ENCODE data around the gene CHD9.

CHD9 gene

DNA sequence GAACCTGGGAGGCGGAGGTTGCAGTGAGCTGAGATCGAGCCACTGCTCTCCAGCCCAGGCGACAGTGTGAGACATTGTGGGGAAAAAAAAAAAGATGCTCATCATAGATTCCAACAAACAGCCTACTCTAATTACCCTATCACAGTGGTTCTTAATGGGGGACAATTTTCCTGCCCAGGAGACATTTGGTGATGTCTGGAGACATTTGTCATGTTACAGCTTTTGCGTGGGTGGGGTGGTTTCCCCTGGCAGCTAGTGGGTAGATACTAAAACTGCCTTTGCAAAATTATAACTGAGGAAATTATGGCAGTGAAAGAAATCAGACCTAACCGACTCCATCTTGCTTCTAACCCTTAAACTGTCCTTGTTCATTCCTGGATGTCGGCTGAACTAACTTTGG is 287.0 kb downstream of the CHD9 start:
- no peak for ATAC-seq

DNA sequence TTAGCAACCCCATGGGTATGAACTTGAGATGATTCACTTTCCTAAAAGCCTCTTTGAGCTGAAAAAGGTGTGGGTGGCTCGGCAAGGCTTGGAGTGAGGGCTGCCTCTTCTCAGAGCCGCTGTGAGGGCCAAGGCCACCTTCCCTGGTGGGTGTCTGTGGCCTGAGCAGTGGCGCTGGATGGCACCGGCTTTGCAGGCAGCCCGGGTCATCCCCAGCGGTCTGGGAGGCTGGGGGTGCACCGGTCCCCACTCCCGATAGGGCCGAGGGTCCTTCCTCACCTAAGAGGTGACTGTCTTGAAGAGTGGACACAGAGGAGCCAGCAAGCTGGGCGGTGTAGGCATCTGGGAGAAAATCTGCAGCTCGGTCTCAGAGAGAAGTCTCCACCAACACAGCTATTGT is 300.3 kb downstream of the CHD9 start:
- TF ChIP-seq RARB (CRISPR knock-in tag; IDR thresholded peaks at IDR 0.05) (no peak), BACH2 (CRISPR knock-in tag; IDR thresholded peaks at IDR 0.05; ENCODE audit: borderline replicate concordance) (no peak), GLIS3 (CRISPR knock-in tag; IDR thresholded peaks at IDR 0.05) (no peak), TCF4 (CRISPR knock-in tag; IDR thresholded peaks at IDR 0.05; ENCODE audit: borderline replicate concordance) (no peak), ZNF70 (CRISPR knock-in tag; IDR thresholded peaks at IDR 0.05) (no peak), ZC3H10 (CRISPR knock-in tag; IDR thresholded peaks at IDR 0.05) (no peak), PPARA (CRISPR knock-in tag; IDR thresholded peaks at IDR 0.05; ENCODE audit: borderline replicate concordance) (no peak), SNAI2 (CRISPR knock-in tag; IDR thresholded peaks at IDR 0.05) (no peak), ISL1 (CRISPR knock-in tag; IDR thresholded peaks at IDR 0.05) (no peak), ARNTL (CRISPR knock-in tag; IDR thresholded peaks at IDR 0.05; ENCODE audit: borderline replicate concordance, low read depth) (no peak), TOX (CRISPR knock-in tag; IDR thresholded peaks at IDR 0.05; ENCODE audit: borderline replicate concordance) (no peak), ZNF8 (CRISPR knock-in tag; IDR thresholded peaks at IDR 0.05) (no peak), ESRRG (CRISPR knock-in tag; IDR thresholded peaks at IDR 0.05) (no peak), CSDC2 (CRISPR knock-in tag; IDR thresholded peaks at IDR 0.05) (no peak)
- TF ChIP-seq, protein P1, sequence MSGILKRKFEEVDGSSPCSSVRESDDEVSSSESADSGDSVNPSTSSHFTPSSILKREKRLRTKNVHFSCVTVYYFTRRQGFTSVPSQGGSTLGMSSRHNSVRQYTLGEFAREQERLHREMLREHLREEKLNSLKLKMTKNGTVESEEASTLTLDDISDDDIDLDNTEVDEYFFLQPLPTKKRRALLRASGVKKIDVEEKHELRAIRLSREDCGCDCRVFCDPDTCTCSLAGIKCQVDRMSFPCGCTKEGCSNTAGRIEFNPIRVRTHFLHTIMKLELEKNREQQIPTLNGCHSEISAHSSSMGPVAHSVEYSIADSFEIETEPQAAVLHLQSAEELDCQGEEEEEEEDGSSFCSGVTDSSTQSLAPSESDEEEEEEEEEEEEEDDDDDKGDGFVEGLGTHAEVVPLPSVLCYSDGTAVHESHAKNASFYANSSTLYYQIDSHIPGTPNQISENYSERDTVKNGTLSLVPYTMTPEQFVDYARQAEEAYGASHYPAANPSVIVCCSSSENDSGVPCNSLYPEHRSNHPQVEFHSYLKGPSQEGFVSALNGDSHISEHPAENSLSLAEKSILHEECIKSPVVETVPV (CRISPR knock-in tag; IDR thresholded peaks at IDR 0.05) = no peak
- TF ChIP-seq, protein P2, sequence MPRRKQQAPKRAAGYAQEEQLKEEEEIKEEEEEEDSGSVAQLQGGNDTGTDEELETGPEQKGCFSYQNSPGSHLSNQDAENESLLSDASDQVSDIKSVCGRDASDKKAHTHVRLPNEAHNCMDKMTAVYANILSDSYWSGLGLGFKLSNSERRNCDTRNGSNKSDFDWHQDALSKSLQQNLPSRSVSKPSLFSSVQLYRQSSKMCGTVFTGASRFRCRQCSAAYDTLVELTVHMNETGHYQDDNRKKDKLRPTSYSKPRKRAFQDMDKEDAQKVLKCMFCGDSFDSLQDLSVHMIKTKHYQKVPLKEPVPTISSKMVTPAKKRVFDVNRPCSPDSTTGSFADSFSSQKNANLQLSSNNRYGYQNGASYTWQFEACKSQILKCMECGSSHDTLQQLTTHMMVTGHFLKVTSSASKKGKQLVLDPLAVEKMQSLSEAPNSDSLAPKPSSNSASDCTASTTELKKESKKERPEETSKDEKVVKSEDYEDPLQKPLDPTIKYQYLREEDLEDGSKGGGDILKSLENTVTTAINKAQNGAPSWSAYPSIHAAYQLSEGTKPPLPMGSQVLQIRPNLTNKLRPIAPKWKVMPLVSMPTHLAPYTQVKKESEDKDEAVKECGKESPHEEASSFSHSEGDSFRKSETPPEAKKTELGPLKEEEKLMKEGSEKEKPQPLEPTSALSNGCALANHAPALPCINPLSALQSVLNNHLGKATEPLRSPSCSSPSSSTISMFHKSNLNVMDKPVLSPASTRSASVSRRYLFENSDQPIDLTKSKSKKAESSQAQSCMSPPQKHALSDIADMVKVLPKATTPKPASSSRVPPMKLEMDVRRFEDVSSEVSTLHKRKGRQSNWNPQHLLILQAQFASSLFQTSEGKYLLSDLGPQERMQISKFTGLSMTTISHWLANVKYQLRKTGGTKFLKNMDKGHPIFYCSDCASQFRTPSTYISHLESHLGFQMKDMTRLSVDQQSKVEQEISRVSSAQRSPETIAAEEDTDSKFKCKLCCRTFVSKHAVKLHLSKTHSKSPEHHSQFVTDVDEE (CRISPR knock-in tag; IDR thresholded peaks at IDR 0.05) = no peak
- ATAC-seq = no peak

More for the DNA sequence above, 287.0 kb downstream of the CHD9 start:
- TF ChIP-seq, protein P3, sequence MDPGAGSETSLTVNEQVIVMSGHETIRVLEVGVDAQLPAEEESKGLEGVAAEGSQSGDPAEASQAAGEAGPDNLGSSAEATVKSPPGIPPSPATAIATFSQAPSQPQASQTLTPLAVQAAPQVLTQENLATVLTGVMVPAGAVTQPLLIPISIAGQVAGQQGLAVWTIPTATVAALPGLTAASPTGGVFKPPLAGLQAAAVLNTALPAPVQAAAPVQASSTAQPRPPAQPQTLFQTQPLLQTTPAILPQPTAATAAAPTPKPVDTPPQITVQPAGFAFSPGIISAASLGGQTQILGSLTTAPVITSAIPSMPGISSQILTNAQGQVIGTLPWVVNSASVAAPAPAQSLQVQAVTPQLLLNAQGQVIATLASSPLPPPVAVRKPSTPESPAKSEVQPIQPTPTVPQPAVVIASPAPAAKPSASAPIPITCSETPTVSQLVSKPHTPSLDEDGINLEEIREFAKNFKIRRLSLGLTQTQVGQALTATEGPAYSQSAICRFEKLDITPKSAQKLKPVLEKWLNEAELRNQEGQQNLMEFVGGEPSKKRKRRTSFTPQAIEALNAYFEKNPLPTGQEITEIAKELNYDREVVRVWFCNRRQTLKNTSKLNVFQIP (CRISPR knock-in tag; IDR thresholded peaks at IDR 0.05; ENCODE audit: borderline replicate concordance, low read depth) = no peak
- TF ChIP-seq BACH2 (CRISPR knock-in tag; IDR thresholded peaks at IDR 0.05; ENCODE audit: borderline replicate concordance) = no peak
- TF ChIP-seq, protein P4, sequence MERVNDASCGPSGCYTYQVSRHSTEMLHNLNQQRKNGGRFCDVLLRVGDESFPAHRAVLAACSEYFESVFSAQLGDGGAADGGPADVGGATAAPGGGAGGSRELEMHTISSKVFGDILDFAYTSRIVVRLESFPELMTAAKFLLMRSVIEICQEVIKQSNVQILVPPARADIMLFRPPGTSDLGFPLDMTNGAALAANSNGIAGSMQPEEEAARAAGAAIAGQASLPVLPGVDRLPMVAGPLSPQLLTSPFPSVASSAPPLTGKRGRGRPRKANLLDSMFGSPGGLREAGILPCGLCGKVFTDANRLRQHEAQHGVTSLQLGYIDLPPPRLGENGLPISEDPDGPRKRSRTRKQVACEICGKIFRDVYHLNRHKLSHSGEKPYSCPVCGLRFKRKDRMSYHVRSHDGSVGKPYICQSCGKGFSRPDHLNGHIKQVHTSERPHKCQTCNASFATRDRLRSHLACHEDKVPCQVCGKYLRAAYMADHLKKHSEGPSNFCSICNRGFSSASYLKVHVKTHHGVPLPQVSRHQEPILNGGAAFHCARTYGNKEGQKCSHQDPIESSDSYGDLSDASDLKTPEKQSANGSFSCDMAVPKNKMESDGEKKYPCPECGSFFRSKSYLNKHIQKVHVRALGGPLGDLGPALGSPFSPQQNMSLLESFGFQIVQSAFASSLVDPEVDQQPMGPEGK (CRISPR knock-in tag; IDR thresholded peaks at IDR 0.05; ENCODE audit: borderline replicate concordance) = no peak
- TF ChIP-seq ARNTL (CRISPR knock-in tag; IDR thresholded peaks at IDR 0.05; ENCODE audit: borderline replicate concordance, low read depth) = no peak
- no peak for TF ChIP-seq ESRRG (CRISPR knock-in tag; IDR thresholded peaks at IDR 0.05)
- no peak for TF ChIP-seq TOX (CRISPR knock-in tag; IDR thresholded peaks at IDR 0.05; ENCODE audit: borderline replicate concordance)
- no peak for TF ChIP-seq RARB (CRISPR knock-in tag; IDR thresholded peaks at IDR 0.05)
- TF ChIP-seq ZNF70 (CRISPR knock-in tag; IDR thresholded peaks at IDR 0.05) = no peak

DNA sequence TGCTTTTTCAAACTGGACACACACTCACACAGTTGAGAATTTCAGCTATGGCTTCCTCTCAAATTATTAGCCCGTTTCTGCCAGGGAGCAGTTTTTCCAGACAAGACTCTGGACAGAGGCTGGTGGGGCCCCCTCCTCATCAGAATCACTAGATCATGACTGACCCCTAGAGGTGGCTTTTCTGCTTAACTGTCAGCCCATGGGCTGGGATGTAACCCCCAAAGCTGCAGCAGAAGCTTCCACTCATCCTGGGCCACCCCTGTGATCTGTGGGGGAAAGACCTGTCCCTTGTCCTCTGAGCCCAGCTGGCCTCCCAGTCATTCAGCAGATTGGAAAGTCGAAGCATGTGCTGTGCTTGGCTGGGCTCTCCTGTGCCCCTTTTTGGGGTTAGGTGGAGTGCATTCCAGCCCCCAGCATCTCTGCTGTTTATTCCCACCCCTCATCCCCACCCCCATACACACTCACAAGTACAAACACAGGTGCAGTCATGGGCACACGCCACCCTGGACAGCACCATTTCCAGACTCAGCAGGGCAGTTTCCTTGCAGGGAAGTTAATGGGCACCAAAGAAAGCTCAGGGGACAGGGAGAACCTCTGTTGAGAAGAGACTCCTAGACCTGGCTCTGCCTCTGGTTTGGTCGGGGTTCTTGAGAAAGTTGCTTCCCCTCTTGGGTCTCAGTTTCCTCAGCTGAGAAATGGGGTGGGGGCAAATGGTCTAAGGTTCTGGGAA is 301.9 kb downstream of the CHD9 start:
- no peak for ATAC-seq
- TF ChIP-seq ISL1 (CRISPR knock-in tag; IDR thresholded peaks at IDR 0.05) = no peak
- TF ChIP-seq OSR1 (CRISPR knock-in tag; IDR thresholded peaks at IDR 0.05) = no peak
- no peak for TF ChIP-seq ZC3H10 (CRISPR knock-in tag; IDR thresholded peaks at IDR 0.05)
- no peak for TF ChIP-seq ESRRG (CRISPR knock-in tag; IDR thresholded peaks at IDR 0.05)
- TF ChIP-seq ARNTL (CRISPR knock-in tag; IDR thresholded peaks at IDR 0.05; ENCODE audit: borderline replicate concordance, low read depth) = no peak
- TF ChIP-seq RARB (CRISPR knock-in tag; IDR thresholded peaks at IDR 0.05) = no peak
- TF ChIP-seq ZNF565 (CRISPR knock-in tag; conservative IDR thresholded peaks at IDR 0.05; ENCODE audit: low read depth) = no peak
- no peak for TF ChIP-seq ZFP3 (CRISPR knock-in tag; IDR thresholded peaks at IDR 0.05)
- TF ChIP-seq CSDC2 (CRISPR knock-in tag; IDR thresholded peaks at IDR 0.05) = no peak
- no peak for TF ChIP-seq PPARA (CRISPR knock-in tag; IDR thresholded peaks at IDR 0.05; ENCODE audit: borderline replicate concordance)
- TF ChIP-seq TCF4 (CRISPR knock-in tag; IDR thresholded peaks at IDR 0.05; ENCODE audit: borderline replicate concordance) = no peak
- TF ChIP-seq ZNF70 (CRISPR knock-in tag; IDR thresholded peaks at IDR 0.05) = no peak
- TF ChIP-seq, protein P1 (CRISPR knock-in tag; IDR thresholded peaks at IDR 0.05) = no peak
- TF ChIP-seq, protein P5, sequence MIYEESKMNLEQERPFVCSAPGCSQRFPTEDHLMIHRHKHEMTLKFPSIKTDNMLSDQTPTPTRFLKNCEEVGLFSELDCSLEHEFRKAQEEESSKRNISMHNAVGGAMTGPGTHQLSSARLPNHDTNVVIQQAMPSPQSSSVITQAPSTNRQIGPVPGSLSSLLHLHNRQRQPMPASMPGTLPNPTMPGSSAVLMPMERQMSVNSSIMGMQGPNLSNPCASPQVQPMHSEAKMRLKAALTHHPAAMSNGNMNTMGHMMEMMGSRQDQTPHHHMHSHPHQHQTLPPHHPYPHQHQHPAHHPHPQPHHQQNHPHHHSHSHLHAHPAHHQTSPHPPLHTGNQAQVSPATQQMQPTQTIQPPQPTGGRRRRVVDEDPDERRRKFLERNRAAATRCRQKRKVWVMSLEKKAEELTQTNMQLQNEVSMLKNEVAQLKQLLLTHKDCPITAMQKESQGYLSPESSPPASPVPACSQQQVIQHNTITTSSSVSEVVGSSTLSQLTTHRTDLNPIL (CRISPR knock-in tag; IDR thresholded peaks at IDR 0.05; ENCODE audit: low read depth) = no peak
- no peak for TF ChIP-seq BACH2 (CRISPR knock-in tag; IDR thresholded peaks at IDR 0.05; ENCODE audit: borderline replicate concordance)
- TF ChIP-seq, protein P4 (CRISPR knock-in tag; IDR thresholded peaks at IDR 0.05; ENCODE audit: borderline replicate concordance) = no peak

All from SK-N-SH treated with all-trans-retinoic acid at 6 μM for 48 hours (cell line).